IPS DF 19.7 (cell line): ENCODE data around the gene STARD10.

ENCODE experiments used
- DNase-seq: peaks from one replicate; pipeline ENCODE4 v3.0.0-alpha.2; 2013; ENCODE audit warnings: low read depth, low spot score

The STARD10 gene

DNA sequence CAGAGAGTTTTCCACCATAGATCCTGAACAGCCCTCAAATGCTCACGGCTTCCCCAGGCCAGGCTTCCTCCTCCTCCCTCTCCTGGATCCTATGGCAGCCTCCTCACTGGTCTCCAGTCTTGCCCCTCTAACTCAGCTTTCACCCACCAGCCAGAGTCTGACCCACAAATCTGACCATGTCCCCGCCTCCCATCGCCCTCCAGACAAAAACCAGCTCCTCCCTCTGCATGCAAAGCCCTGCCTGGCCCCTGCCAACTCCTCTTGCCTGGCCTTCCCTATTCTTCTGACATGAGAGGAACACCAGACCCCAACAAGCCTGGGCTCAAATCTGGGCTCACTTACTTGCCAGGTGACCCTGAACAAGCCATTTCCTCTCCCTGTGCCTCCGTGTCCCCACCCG lies 87.3 kb downstream of the STARD10 start:
- no peak for DNase-seq

DNA sequence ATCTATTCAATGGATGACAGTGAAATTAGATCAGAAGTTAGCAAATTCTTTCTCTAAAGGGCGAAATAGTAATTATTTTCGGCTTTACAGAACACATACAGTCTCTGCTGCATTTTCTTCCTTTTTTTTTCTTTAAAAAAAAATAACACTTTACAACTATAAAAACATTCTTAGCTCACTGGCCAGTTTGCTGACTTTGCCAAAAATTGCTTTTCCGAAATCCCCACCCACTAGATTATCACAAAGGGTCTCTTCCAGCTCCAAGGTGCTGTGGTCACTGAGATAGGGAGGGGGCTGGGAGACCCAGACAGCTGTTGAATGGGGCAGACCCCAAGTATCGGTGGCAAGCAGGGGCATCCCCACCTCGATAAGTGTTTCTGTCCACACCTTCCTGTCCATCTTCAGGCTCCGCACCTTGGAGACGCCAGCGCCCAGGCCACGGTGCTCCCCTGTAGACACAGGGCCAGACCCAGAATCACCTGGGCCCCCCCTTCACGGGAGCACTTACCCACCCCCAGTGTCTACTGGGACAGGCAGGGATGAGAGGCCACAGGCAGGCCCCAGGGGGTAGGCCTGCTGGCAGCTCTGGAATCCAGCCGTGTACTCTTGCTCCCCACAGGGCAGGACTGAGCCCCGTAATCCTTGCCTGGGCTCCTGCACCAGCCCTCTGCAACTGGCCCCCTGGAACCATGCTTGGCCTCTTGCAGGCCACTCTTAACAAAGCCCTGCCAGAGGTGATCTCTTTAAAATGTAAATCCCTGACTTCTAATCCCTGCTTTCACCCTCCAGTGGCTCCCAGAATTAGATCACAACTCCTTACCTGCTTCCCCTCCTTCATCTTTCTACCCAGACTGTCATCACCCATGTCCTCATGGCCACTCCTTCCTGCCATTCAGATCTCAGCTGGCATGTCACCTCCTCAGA lies 88.1 kb downstream of the STARD10 start:
- DNase-seq, result no peak

DNA sequence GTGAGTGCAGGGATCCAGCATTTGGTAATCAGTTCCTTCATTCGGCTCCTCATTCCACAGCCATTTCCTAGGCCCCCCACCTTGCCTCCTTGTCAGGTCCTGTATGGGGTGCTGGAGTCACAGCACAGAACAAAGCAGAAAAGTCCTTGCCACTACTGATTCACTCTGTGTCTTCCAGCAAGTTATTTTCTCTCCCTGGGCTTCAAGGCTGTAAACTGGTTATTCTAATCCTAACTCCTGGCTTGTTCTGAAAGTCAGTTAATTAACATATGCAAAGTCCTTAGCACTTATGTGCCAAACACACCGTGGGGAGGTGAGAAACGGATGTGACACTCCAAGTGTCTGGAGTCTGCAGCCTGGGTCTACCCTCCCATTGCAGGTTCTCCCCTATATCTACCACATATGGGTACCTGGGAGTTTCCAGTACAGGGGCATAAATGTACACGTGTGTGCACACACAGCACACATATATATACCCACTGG lies 89.0 kb downstream of the STARD10 start:
- no peak for DNase-seq
